ENCODE measurements around the gene CD80.

CD80 gene

DNA sequence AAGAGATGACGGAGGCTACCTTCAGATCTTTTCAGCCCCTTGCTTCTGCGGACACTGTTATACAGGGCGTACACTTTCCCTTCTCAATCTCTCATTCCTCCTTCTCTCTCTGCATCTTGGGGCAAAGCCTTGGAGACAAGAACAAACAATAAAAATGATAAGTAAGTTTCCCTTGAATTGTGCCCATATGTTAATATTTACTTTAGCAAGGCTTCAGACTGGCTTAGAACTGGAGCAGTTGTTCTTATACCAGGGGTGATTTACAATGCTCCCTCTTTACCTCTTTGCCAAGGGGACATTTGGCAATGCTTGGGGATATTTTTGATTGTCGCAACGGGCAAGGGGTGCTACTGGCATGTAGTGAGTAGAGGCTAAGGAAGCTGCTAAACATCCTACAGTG lies 31.7 kb downstream of the CD80 start:
- no peak overlapping the region for H3K27ac ChIP-seq (ENCODE audit: low read depth, low read length, severe bottlenecking)
- no peaks in the 10 kb centered on the region for H3K9me3 ChIP-seq (ENCODE audit: control insufficient read depth, low read length)
- H3K4me3 ChIP-seq (ENCODE audit: extremely low read depth, insufficient read depth, low read length, poor library complexity, severe bottlenecking), result no peak overlapping the region
- WGBS, 2 experiments (ENCODE audit: insufficient coverage in 2 of 2), result 96 to 100% methylated on average over 1 to 3 of the region's 5 CpGs
- no peaks in the 10 kb centered on the region for H3K4me1 ChIP-seq (ENCODE audit: control insufficient read depth, insufficient read depth, low read length, poor library complexity, severe bottlenecking)
- H3K36me3 ChIP-seq (ENCODE audit: control insufficient read depth, insufficient read depth, low read length), result peaks cover 26% of the 10 kb centered on the region

DNA sequence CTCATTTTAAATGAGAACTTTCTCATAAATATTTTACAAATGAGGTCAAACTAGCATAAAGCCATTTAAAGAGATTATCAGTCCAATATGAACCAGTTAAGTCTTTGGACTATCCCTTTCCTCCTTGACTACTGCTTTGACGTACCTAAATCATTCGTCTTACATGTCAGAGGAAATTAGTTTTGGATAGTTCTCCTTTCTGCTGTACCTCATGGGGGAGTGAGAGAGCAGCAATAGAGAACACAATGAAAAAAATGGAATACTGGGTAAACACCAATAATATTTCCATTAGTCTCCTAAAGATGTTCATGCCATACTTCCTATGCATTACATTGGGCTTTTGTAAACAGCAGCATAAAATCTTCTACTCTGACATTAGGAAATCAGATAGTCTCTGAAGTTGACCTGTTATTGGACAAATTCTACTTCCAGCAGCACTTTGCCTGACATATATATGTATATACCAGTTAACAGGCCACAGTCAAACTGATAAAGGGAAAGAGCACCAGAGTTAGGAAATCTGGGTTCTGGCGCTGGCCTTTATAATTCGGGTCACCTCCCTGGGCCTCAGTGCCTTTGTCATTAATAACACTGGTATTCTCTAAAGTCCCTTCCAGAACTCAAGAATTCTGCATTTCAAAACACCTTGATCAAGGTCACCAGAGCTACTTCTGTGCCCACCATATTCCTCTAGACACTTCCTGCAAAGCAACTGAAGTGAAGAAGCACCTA lies 34.3 kb downstream of the CD80 start:
- Histone ChIP-seq H3K36me3 (ENCODE audit: control insufficient read depth, insufficient read depth, low read length) (peaks cover 53% of the 10 kb centered on the region), H3K4me1 (ENCODE audit: control insufficient read depth, insufficient read depth, low read length, poor library complexity, severe bottlenecking) (no peaks in the 10 kb centered on the region), H3K27ac (ENCODE audit: low read depth, low read length, severe bottlenecking) (no peak overlapping the region), H3K9me3 (ENCODE audit: control insufficient read depth, low read length) (no peaks in the 10 kb centered on the region), H3K4me3 (ENCODE audit: extremely low read depth, insufficient read depth, low read length, poor library complexity, severe bottlenecking) (no peak overlapping the region)
- 56 to 61% methylated on average over 2 of the region's 4 CpGs for WGBS, 2 experiments (ENCODE audit: insufficient coverage in 2 of 2)

DNA sequence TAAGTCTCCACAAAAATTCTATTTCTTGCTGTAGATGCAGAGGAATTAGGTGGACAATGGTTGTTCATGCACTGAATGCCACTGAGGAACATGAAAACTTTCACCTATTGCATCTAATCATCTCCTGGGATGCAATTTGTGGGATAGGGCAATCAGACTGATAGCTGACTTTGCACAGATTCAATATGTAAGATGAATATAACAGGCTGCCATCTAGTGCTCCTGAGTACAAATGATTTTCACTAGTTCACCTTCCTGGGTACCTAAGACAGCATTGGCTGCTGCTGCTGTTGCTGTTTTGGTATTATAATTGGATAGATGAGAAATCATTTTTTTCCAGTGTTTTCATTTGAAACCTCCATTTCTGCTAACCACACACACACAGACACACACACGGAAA lies 41.4 kb downstream of the CD80 start:
- no peaks in the 10 kb centered on the region for H3K4me1 ChIP-seq (ENCODE audit: control insufficient read depth, insufficient read depth, low read length, poor library complexity, severe bottlenecking)
- no peak overlapping the region for H3K4me3 ChIP-seq (ENCODE audit: extremely low read depth, insufficient read depth, low read length, poor library complexity, severe bottlenecking)
- WGBS, 2 experiments (ENCODE audit: insufficient coverage in 2 of 2), result no CpG with 5 or more reads among the region's 1 CpG
- no peak overlapping the region for H3K27ac ChIP-seq (ENCODE audit: low read depth, low read length, severe bottlenecking)
- peaks cover 4% of the 10 kb centered on the region for H3K9me3 ChIP-seq (ENCODE audit: control insufficient read depth, low read length)
- peaks cover 89% of the 10 kb centered on the region for H3K36me3 ChIP-seq (ENCODE audit: control insufficient read depth, insufficient read depth, low read length)

DNA sequence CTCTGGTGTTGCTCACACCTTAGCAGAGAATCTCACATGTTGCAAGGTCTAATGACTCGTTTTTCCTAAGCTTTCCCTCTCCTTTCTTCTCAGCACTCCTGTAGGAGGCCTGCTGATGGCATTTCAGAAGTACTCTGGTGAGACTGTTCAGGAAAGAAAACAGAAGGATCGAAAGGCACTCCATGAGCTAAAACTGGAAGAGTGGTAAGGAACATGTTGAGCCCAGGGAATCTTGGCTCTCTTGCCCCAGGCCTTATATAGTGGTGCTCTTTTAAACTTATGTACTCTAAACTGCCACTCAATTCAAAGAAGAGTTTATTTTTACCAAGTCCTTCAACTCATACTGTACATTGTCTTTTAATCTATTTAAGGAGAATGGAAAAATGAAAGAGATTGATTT lies 42.3 kb downstream of the CD80 start:
- Histone ChIP-seq H3K4me3 (ENCODE audit: extremely low read depth, insufficient read depth, low read length, poor library complexity, severe bottlenecking) (no peak overlapping the region), H3K27ac (ENCODE audit: low read depth, low read length, severe bottlenecking) (no peak overlapping the region), H3K36me3 (ENCODE audit: control insufficient read depth, insufficient read depth, low read length) (peaks cover 82% of the 10 kb centered on the region), H3K4me1 (ENCODE audit: control insufficient read depth, insufficient read depth, low read length, poor library complexity, severe bottlenecking) (no peaks in the 10 kb centered on the region), H3K9me3 (ENCODE audit: control insufficient read depth, low read length) (peaks cover 4% of the 10 kb centered on the region)
- 100% methylated on average over 1 of the region's 2 CpGs for WGBS, 2 experiments (ENCODE audit: insufficient coverage in 2 of 2)

DNA sequence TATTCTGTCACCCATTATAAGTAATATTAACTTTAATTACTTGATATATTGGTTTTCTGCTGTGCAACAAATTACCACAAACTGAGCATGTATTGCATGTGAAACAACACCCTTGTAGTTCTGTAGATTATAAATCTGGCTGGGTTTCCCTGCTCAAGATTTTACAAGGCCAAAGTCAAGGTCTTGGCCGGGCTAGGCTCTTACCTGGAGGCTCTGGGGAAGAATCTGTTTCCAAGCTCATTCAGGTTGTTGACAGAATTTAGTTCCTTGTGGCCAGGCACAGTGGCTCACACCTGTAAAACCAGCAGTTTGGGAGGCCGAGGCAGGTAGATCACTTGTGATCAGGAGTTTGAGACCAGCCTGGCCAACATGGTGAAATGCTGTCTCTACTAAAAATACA lies 44.8 kb downstream of the CD80 start:
- Histone ChIP-seq H3K4me3 (ENCODE audit: extremely low read depth, insufficient read depth, low read length, poor library complexity, severe bottlenecking) (no peak overlapping the region), H3K9me3 (ENCODE audit: control insufficient read depth, low read length) (peaks cover 4% of the 10 kb centered on the region), H3K27ac (ENCODE audit: low read depth, low read length, severe bottlenecking) (no peak overlapping the region), H3K4me1 (ENCODE audit: control insufficient read depth, insufficient read depth, low read length, poor library complexity, severe bottlenecking) (no peaks in the 10 kb centered on the region), H3K36me3 (ENCODE audit: control insufficient read depth, insufficient read depth, low read length) (peaks cover 58% of the 10 kb centered on the region)
- 90 to 100% methylated on average over 2 of the region's 2 CpGs for WGBS, 2 experiments (ENCODE audit: insufficient coverage in 2 of 2)

DNA sequence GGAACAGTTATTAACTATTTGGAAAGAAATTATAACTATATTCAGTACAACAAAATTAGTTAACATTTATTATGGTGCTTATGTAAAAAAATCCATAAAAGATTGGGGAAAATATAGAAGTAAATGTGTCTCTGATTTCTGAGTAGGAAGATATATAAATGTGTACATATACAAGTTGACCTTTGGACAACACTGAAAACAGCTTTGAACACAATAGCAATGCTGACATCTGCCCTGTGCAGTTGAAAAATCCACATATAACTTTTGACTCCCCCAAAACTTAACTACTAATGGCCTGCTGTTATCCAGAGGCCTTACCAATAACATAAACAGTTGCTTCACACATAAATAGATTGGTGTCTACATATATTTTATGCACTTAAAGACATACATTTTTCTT lies 48.7 kb downstream of the CD80 start:
- Histone ChIP-seq H3K9me3 (ENCODE audit: control insufficient read depth, low read length) (no peaks in the 10 kb centered on the region), H3K4me1 (ENCODE audit: control insufficient read depth, insufficient read depth, low read length, poor library complexity, severe bottlenecking) (no peaks in the 10 kb centered on the region), H3K4me3 (ENCODE audit: extremely low read depth, insufficient read depth, low read length, poor library complexity, severe bottlenecking) (no peak overlapping the region), H3K36me3 (ENCODE audit: control insufficient read depth, insufficient read depth, low read length) (peaks cover 59% of the 10 kb centered on the region), H3K27ac (ENCODE audit: low read depth, low read length, severe bottlenecking) (no peak overlapping the region)

DNA sequence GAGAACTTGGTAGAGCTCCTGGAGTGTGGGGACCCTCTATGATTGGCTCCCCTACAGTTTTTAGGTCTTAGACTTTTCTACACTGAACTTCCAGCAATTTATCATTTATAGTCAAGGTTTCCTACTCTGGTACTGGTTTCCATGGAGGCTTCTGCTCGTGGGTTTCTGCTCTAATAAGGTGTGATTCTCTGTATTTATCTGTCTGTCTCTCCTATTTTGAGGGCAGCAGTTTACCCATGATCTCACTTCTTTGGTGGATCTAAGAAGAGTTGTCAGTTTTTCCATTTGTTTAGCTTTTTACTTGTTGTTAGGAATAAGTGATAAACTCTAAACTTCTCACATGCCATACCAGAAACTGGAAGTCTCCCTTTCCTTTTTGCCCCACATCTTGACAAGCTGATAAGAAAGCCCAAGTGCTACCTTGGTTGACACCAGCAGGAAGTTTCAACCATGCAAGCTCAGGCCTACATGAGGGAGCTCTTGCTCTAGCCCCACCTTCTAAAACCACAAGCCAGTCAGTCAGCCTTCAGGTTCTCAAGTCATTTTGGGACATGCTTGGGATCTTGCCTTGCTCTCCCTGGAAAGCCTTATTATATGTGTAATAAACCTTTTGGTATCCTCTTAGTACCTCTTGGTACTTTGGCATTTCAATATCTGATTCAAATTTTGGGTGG lies 51.1 kb downstream of the CD80 start:
- Histone ChIP-seq H3K36me3 (ENCODE audit: control insufficient read depth, insufficient read depth, low read length) (peaks cover 64% of the 10 kb centered on the region), H3K4me1 (ENCODE audit: control insufficient read depth, insufficient read depth, low read length, poor library complexity, severe bottlenecking) (no peaks in the 10 kb centered on the region)
- no CpG with 5 or more reads among the region's 1 CpG for whole genome bisulfite sequencing, 2 experiments (ENCODE audit: insufficient coverage in 2 of 2)

DNA sequence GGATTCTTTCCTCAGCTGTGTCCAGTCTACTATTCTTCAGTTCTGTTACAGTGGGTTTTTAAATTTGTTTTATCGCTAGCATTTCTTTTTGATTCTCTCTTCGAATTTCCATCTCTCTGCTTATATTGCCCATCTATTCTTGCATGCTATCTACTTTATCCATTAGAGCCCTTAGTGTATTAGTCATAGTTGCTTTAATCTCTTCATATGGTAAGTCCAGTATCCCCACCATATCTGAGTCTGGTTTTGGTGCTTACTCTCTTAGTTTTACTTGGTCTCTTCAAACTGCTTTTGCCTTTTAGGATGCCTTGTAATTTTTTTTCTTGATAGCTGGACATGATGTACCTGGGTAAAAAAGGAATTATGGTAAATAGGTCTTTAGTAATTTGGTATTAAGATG lies 52.0 kb downstream of the CD80 start:
- no peak overlapping the region for H3K27ac ChIP-seq (ENCODE audit: low read depth, low read length, severe bottlenecking)
- peaks cover 70% of the 10 kb centered on the region for H3K36me3 ChIP-seq (ENCODE audit: control insufficient read depth, insufficient read depth, low read length)
- H3K4me3 ChIP-seq (ENCODE audit: extremely low read depth, insufficient read depth, low read length, poor library complexity, severe bottlenecking), result no peak overlapping the region
- no peaks in the 10 kb centered on the region for H3K4me1 ChIP-seq (ENCODE audit: control insufficient read depth, insufficient read depth, low read length, poor library complexity, severe bottlenecking)
- H3K9me3 ChIP-seq (ENCODE audit: control insufficient read depth, low read length), result no peaks in the 10 kb centered on the region
- WGBS, 2 experiments (ENCODE audit: insufficient coverage in 2 of 2), result no CpG with 5 or more reads among the region's 2 CpGs

More for the DNA sequence above, 51.1 kb downstream of the CD80 start:
- H3K9me3 ChIP-seq (ENCODE audit: control insufficient read depth, low read length), result no peaks in the 10 kb centered on the region
- H3K4me3 ChIP-seq (ENCODE audit: extremely low read depth, insufficient read depth, low read length, poor library complexity, severe bottlenecking), result no peak overlapping the region
- H3K27ac ChIP-seq (ENCODE audit: low read depth, low read length, severe bottlenecking), result no peak overlapping the region

DNA sequence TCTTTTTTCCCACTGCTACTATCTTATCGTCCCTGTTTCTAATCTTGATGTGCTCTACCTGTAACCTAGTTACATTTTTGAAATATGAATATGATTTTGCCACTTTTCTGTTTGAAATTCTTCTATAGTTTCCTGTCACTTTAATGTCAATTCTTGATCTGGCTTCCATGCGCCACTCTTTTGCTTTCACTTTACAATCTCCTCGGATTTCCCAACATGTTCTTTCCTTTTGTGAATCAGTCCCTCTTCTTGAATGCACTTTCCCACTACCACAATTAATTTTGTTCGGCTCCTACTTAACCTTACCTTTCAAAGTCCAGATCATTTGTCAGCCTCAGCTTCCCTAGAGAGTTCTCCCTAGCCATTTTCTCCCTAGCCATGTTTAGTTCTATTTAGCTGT lies 52.8 kb downstream of the CD80 start:
- H3K4me1 ChIP-seq (ENCODE audit: control insufficient read depth, insufficient read depth, low read length, poor library complexity, severe bottlenecking), result no peaks in the 10 kb centered on the region
- 95 to 100% methylated on average over 3 of the region's 4 CpGs for WGBS, 2 experiments (ENCODE audit: insufficient coverage in 2 of 2)
- peaks cover 74% of the 10 kb centered on the region for H3K36me3 ChIP-seq (ENCODE audit: control insufficient read depth, insufficient read depth, low read length)
- no peak overlapping the region for H3K4me3 ChIP-seq (ENCODE audit: extremely low read depth, insufficient read depth, low read length, poor library complexity, severe bottlenecking)
- H3K27ac ChIP-seq (ENCODE audit: low read depth, low read length, severe bottlenecking), result no peak overlapping the region
- no peaks in the 10 kb centered on the region for H3K9me3 ChIP-seq (ENCODE audit: control insufficient read depth, low read length)

DNA sequence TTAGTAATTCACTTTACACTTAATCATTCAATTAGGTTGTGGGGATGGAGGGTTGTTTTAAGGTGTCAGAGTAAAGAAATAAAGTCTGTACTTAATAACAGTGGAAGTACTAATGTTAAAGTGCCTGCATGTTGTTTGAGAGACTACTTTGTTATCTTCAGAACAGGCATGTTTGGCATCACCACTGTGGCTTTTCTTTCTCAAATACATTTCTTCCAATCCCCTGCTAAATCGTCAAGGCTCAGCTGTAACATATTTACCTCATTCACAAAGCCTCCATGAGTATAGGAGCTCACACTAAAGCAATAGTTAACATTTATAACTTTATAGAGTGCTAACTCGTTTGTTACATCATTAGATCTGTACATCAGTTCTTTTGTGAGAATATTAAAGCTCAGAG lies 58.5 kb downstream of the CD80 start:
- Histone ChIP-seq H3K4me1 (ENCODE audit: control insufficient read depth, insufficient read depth, low read length, poor library complexity, severe bottlenecking) (peaks cover 8% of the 10 kb centered on the region), H3K9me3 (ENCODE audit: control insufficient read depth, low read length) (no peaks in the 10 kb centered on the region), H3K36me3 (ENCODE audit: control insufficient read depth, insufficient read depth, low read length) (peaks cover 39% of the 10 kb centered on the region), H3K27ac (ENCODE audit: low read depth, low read length, severe bottlenecking) (no peak overlapping the region), H3K4me3 (ENCODE audit: extremely low read depth, insufficient read depth, low read length, poor library complexity, severe bottlenecking) (no peak overlapping the region)
- 86% methylated on average over 1 of the region's 2 CpGs; no CpG with 5 or more reads in 1 of the 2 experiments for WGBS, 2 experiments (ENCODE audit: insufficient coverage in 2 of 2)

DNA sequence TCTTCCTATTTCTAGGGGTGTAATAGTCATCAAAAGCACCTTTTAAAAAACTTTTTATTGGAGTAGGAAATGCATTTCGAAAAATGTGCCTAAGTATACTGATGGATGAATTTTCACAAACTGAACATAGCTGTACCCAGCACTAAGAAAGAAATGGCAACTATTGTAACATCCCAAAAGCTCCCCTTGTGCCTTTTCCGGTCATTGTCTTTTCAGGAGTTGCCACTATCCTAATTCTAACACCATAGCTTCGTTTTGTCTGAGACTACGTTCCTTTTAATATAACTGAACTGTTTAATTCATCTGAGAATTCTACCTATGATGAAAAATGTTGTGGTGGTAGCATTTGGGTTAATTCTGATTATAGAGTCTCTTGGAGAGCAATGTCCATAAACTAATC lies 59.1 kb downstream of the CD80 start:
- no peak overlapping the region for H3K27ac ChIP-seq (ENCODE audit: low read depth, low read length, severe bottlenecking)
- H3K4me1 ChIP-seq (ENCODE audit: control insufficient read depth, insufficient read depth, low read length, poor library complexity, severe bottlenecking), result peaks cover 8% of the 10 kb centered on the region
- peaks cover 33% of the 10 kb centered on the region for H3K36me3 ChIP-seq (ENCODE audit: control insufficient read depth, insufficient read depth, low read length)
- 80% methylated on average over 2 of the region's 4 CpGs; no CpG with 5 or more reads in 1 of the 2 experiments for WGBS, 2 experiments (ENCODE audit: insufficient coverage in 2 of 2)
- H3K4me3 ChIP-seq (ENCODE audit: extremely low read depth, insufficient read depth, low read length, poor library complexity, severe bottlenecking), result no peak overlapping the region
- no peaks in the 10 kb centered on the region for H3K9me3 ChIP-seq (ENCODE audit: control insufficient read depth, low read length)
